Activated CD8-positive, alpha-beta memory T cell treated with anti-CD3 and anti-CD28 coated beads, Interleukin-2, amount 50 U/mL, for 48 hours (primary cell): ENCODE measurements around the gene CDH4.

ENCODE experiments used
- DNase-seq: peaks from one replicate; pipeline ENCODE4 v3.0.0-alpha.2; 2020

The CDH4 gene

GRCh38 chr20:61643656-61644377 lies 391.8 kb downstream of the CDH4 start:
- no peak for DNase-seq

- no peak for DNase-seq
These were observed 392.5 kb downstream of the CDH4 start for GRCh38 chr20:61644378-61645076.

- DNase-seq = no peak
These were observed 393.7 kb downstream of the CDH4 start for GRCh38 chr20:61645732-61646131.

GRCh38 chr20:61646453-61646852 lies 394.4 kb downstream of the CDH4 start:
- no peak for DNase-seq

- DNase-seq = no peak
These were observed 394.9 kb downstream of the CDH4 start for GRCh38 chr20:61646986-61647385.

GRCh38 chr20:61647702-61648101 lies 395.6 kb downstream of the CDH4 start:
- no peak for DNase-seq

GRCh38 chr20:61649105-61649859 lies 397.2 kb downstream of the CDH4 start:
- no peak for DNase-seq

- DNase-seq = no peak
These were observed 397.8 kb downstream of the CDH4 start for GRCh38 chr20:61649860-61650162.

GRCh38 chr20:61650912-61651733 lies 399.1 kb downstream of the CDH4 start:
- no peak for DNase-seq

GRCh38 chr20:61652146-61652545 lies 400.1 kb downstream of the CDH4 start:
- no peak for DNase-seq

- DNase-seq = no peak
These were observed 402.7 kb downstream of the CDH4 start for GRCh38 chr20:61654726-61655125.

GRCh38 chr20:61655591-61655990 lies 403.5 kb downstream of the CDH4 start:
- DNase-seq = no peak

GRCh38 chr20:61656198-61656597 lies 404.1 kb downstream of the CDH4 start:
- no peak for DNase-seq

GRCh38 chr20:61657721-61658377 lies 405.8 kb downstream of the CDH4 start:
- no peak for DNase-seq

- DNase-seq = no peak
These were observed 406.5 kb downstream of the CDH4 start for GRCh38 chr20:61658563-61658962.

GRCh38 chr20:61659246-61659993 lies 407.4 kb downstream of the CDH4 start:
- DNase-seq = no peak

GRCh38 chr20:61659994-61660346 lies 407.9 kb downstream of the CDH4 start:
- no peak for DNase-seq

- DNase-seq = no peak
These were observed 408.5 kb downstream of the CDH4 start for GRCh38 chr20:61660559-61660958.

- no peak for DNase-seq
These were observed 409.0 kb downstream of the CDH4 start for GRCh38 chr20:61661025-61661424.

- DNase-seq = no peak
These were observed 409.5 kb downstream of the CDH4 start for GRCh38 chr20:61661583-61661982.

- DNase-seq = no peak
These were observed 410.3 kb downstream of the CDH4 start for GRCh38 chr20:61662226-61662967.
